NCI-H510A treated with DMSO at 0.1 percent for 48 hours (cell line): ENCODE data around the gene EBF4.

Experiments used
- DNase-seq: peaks from one replicate; lab custom pipeline; 2025; lab: John Stamatoyannopoulos, UW

Gene EBF4

GRCh38 chr20:2742934-2743559 is 50.5 kb downstream of the EBF4 start:
- peak; percentile 76 for DNase-seq

GRCh38 chr20:2745060-2745910 is 52.7 kb downstream of the EBF4 start:
- no peak for DNase-seq

GRCh38 chr20:2745936-2746635 is 53.5 kb downstream of the EBF4 start:
- no peak for DNase-seq

- DNase-seq = no peak
Observed at GRCh38 chr20:2746636-2747265, 54.2 kb downstream of the EBF4 start.

GRCh38 chr20:2747676-2748235 is 55.2 kb downstream of the EBF4 start:
- DNase-seq = no peak

GRCh38 chr20:2748551-2749342 is 56.2 kb downstream of the EBF4 start:
- no peak for DNase-seq

GRCh38 chr20:2749343-2749950 is 56.9 kb downstream of the EBF4 start:
- no peak for DNase-seq

GRCh38 chr20:2749951-2750490 is 57.4 kb downstream of the EBF4 start:
- DNase-seq = no peak

- peak; percentile 35 for DNase-seq
Observed at GRCh38 chr20:2750491-2751251, 58.1 kb downstream of the EBF4 start.

- DNase-seq = no peak
Observed at GRCh38 chr20:2751347-2751877, 58.8 kb downstream of the EBF4 start.

GRCh38 chr20:2751878-2752566 is 59.4 kb downstream of the EBF4 start:
- DNase-seq = no peak

GRCh38 chr20:2752567-2753460 is 60.2 kb downstream of the EBF4 start:
- no peak for DNase-seq

GRCh38 chr20:2753461-2754040 is 61.0 kb downstream of the EBF4 start:
- no peak for DNase-seq

GRCh38 chr20:2754424-2754823 is 61.8 kb downstream of the EBF4 start:
- DNase-seq = no peak

GRCh38 chr20:2755451-2756055 is 63.0 kb downstream of the EBF4 start:
- no peak for DNase-seq

GRCh38 chr20:2756056-2756611 is 63.6 kb downstream of the EBF4 start:
- DNase-seq = no peak

GRCh38 chr20:2757001-2757400 is 64.4 kb downstream of the EBF4 start:
- no peak for DNase-seq
